Memory B cell (primary cell): ENCODE results near the gene SPP2.
A peak's percentile ranks its signal among the peaks of the same experiment; 100 is the strongest.

Experiments
- ATAC-seq: fragments of 150-1000 bp; cut with Tn5 transposase; 2 replicates; pipeline ENCODE4 v1.10.0; 2021; ENCODE audit warnings: low read depth, mild to moderate bottlenecking, moderate library complexity
- DNase-seq, 2 donors: peaks; one replicate each; pipeline ENCODE4 v3.0.0; 2022; ENCODE audit warnings: low spot score in 2 of 2
- H3K27ac Mint-ChIP-seq: one replicate; pipeline ENCODE4 v1.8.0; 2022; ENCODE audit warnings: mild to moderate bottlenecking, moderate library complexity, mixed read lengths
- H3K27me3 Mint-ChIP-seq: one replicate; pipeline ENCODE4 v1.8.0; 2022; ENCODE audit warnings: mixed read lengths
- H3K36me3 Mint-ChIP-seq: one replicate; pipeline ENCODE4 v1.8.0; 2022; ENCODE audit warnings: mild to moderate bottlenecking, mixed read lengths
- H3K4me1 Mint-ChIP-seq: one replicate; pipeline ENCODE4 v1.8.0; 2022; ENCODE audit warnings: mixed read lengths
- H3K4me3 Mint-ChIP-seq: one replicate; pipeline ENCODE4 v1.8.0; 2022; ENCODE audit warnings: mild to moderate bottlenecking, moderate library complexity, mixed read lengths
- H3K9me3 Mint-ChIP-seq: one replicate; pipeline ENCODE4 v1.8.0; 2022; ENCODE audit warnings: mixed read lengths

The SPP2 gene

DNA sequence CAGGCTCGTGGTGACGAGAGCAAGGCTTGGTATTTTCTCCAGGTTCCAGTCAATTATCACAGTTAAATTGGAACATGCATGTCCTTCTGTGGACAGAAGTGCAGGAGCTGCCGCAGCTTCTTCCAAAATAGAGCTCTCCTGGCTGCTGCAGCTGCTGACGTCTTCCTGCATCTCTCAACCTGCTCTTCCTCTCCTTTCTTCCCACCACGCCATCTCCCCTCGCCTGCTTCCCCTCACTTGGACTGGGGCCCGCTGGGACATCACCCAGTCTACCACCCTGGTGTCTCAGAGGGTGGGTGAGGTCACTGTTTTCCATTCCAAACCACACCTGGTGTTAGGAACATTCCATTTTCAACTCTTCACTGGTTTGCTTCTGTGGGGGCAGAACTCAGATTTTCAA is 41.4 kb downstream of the SPP2 start:
- H3K4me3 Mint-ChIP-seq = no peak overlapping the region
- H3K27me3 Mint-ChIP-seq = peaks cover 14% of the 10 kb centered on the region
- no peak overlapping the region for H3K27ac Mint-ChIP-seq
- ATAC-seq (no peak), DNase-seq (no peak)
- H3K9me3 Mint-ChIP-seq = peaks cover 11% of the 10 kb centered on the region
- peaks cover 2% of the 10 kb centered on the region for H3K4me1 Mint-ChIP-seq
- H3K36me3 Mint-ChIP-seq = peaks cover 2% of the 10 kb centered on the region

DNA sequence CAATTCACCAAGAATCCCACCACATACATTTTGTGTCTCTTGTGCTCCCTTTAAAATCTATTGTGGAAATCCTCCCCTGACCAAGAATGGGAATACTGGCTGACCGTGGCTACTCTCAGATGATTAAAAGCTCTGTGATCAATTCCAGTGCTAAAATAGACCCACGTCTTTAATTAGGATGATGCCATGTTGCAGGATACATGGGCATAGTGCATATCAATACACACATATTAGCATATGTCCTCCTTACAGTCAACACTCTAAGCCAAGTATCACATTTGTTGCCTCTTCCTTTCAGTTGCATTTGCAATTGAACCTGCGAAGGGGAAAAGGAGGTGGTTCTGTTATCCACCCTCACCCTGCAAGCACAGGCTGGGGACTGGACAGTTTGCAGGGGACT is 41.8 kb downstream of the SPP2 start:
- DNase-seq (no peak), ATAC-seq (no peak)
- Mint-ChIP-seq H3K9me3 (peaks cover 11% of the 10 kb centered on the region), H3K27ac (no peak overlapping the region), H3K27me3 (peaks cover 14% of the 10 kb centered on the region), H3K36me3 (peaks cover 2% of the 10 kb centered on the region), H3K4me3 (no peak overlapping the region), H3K4me1 (peaks cover 2% of the 10 kb centered on the region)

DNA sequence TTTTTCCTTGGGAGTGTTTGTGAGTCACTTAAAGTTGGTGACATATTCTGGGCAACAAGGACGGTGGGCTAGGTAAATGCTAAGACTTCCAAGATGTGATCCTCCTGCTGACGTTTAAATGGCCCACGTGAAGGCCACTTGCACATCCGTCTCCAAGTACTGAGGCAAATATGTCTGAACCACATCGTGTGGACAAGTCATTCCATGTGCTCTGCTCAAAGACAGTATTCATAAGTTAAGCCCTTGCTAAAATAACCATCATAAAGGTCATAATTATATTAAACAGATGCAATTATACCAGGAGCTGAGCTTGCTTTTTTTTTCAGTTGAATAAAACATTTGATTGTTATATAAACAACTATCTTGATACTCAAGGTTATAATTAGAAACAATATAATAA is 44.8 kb downstream of the SPP2 start:
- H3K4me1 Mint-ChIP-seq = peaks cover 13% of the 10 kb centered on the region
- peaks cover 5% of the 10 kb centered on the region for H3K27me3 Mint-ChIP-seq
- no peak overlapping the region for H3K4me3 Mint-ChIP-seq
- H3K9me3 Mint-ChIP-seq = peaks cover 4% of the 10 kb centered on the region
- no peak for DNase-seq
- ATAC-seq = no peak
- H3K36me3 Mint-ChIP-seq = no peaks in the 10 kb centered on the region
- H3K27ac Mint-ChIP-seq = no peak overlapping the region

DNA sequence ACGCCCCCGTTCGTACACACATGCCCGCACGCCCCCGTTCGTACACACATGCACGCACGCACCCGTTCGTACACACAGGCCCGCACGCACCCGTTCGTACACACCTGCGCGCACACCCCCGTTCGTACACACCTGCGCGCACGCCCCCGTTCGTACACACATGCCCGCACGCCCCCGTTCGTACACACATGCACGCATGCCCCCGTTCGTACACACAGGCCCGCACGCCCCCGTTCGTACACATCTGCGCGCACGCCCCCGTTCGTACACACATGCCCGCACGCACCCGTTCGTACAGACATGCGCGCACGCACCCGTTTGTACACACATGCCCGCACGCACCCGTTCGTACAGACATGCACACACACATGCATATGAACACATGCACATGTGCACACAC is 45.7 kb downstream of the SPP2 start:
- Mint-ChIP-seq H3K4me3 (no peak overlapping the region), H3K36me3 (no peaks in the 10 kb centered on the region), H3K4me1 (peaks cover 15% of the 10 kb centered on the region), H3K27me3 (peaks cover 6% of the 10 kb centered on the region), H3K27ac (no peak overlapping the region), H3K9me3 (peaks cover 4% of the 10 kb centered on the region)
- DNase-seq = no peak
- no peak for ATAC-seq

DNA sequence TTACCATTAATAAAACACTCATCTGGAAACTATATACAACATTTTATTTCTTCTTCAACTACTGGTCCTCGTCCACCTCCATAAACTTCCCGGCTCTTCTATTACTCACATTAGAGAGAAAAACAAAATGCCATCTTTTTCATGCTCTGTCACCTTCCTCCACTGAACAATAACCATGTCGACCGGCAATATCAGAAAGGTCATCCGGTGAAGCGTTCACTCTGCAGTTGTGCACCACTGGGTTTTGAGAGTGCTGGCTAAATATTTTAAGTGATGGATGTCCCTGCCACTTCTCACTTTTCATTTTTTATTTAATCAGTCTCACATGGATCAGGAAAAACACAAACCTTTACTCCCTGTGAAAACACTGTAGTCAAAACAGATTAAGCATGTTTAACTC is 48.2 kb downstream of the SPP2 start:
- peaks cover 4% of the 10 kb centered on the region for H3K9me3 Mint-ChIP-seq
- DNase-seq = no peak
- H3K4me3 Mint-ChIP-seq = no peak overlapping the region
- peaks cover 6% of the 10 kb centered on the region for H3K27me3 Mint-ChIP-seq
- H3K27ac Mint-ChIP-seq = no peak overlapping the region
- ATAC-seq = peak; percentile 68
- H3K4me1 Mint-ChIP-seq = peaks cover 16% of the 10 kb centered on the region
- no peaks in the 10 kb centered on the region for H3K36me3 Mint-ChIP-seq

DNA sequence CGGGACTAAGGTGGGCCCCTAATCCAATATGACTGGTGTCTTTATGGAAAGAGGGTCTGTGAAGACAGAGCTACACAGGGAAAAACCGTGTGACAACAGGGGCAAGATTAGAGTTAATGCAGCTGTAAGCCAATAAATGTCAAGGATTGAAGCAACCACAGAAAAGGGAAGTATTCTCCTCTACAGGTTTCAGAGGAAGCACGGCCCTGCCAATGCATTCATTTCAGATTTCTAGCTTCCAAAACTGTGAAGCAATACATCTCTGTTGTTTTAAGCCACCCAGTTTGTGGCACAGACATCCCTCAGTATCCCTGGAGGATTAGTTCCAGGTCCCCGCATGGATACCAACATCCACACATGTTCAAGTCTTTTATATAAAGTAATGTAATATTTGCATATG is 48.8 kb downstream of the SPP2 start:
- Mint-ChIP-seq H3K4me3 (no peak overlapping the region), H3K36me3 (no peaks in the 10 kb centered on the region), H3K4me1 (peaks cover 16% of the 10 kb centered on the region), H3K27ac (no peak overlapping the region), H3K27me3 (peaks cover 8% of the 10 kb centered on the region), H3K9me3 (peaks cover 4% of the 10 kb centered on the region)
- ATAC-seq (peak; percentile 87), DNase-seq (peak in 1 of 2 donors; percentile 8)

DNA sequence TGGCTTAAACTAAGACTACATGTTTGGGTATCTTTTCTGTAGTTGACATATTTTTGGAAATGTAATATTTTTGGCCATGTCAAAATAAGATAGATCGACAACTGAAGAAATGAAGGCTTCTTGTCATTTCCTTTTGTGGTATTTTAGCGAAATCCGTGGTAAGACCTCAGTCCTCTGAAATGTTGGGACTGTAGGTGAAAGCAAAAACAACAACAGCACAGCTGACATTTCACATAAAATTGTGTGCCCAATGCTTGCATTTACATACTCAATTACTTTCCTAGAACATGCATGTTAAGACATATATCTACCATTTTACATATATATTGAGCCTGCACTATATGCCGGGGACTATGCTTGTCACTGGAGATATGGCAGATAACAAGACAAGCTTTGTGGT is 50.2 kb downstream of the SPP2 start:
- Mint-ChIP-seq H3K27me3 (peaks cover 8% of the 10 kb centered on the region), H3K9me3 (peaks cover 4% of the 10 kb centered on the region), H3K27ac (no peak overlapping the region), H3K4me1 (peaks cover 16% of the 10 kb centered on the region), H3K4me3 (no peak overlapping the region), H3K36me3 (no peaks in the 10 kb centered on the region)
- DNase-seq = no peak
- ATAC-seq = no peak

DNA sequence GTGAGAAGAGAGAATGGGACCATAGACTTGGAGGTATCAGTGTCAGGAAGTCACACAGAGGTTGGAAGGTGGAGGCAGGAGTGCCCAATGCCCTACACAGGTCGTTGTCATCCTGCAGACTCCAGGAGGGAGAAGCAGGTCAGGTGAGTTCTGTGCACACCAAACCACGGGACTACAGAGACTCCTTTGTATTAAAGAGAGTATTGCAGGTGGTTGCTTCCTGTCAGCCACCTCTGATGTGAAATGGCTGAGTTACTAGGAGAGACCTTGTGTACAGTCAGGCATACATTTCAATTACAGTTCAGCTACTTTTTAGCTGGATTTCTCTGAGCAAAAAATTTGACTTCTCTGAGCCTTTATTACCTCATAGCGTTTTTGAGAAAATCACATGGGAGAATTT is 51.6 kb downstream of the SPP2 start:
- H3K27ac Mint-ChIP-seq = no peak overlapping the region
- H3K4me1 Mint-ChIP-seq = peaks cover 13% of the 10 kb centered on the region
- no peaks in the 10 kb centered on the region for H3K36me3 Mint-ChIP-seq
- no peak overlapping the region for H3K4me3 Mint-ChIP-seq
- peaks cover 11% of the 10 kb centered on the region for H3K27me3 Mint-ChIP-seq
- no peak for DNase-seq
- ATAC-seq = no peak
- no peaks in the 10 kb centered on the region for H3K9me3 Mint-ChIP-seq

DNA sequence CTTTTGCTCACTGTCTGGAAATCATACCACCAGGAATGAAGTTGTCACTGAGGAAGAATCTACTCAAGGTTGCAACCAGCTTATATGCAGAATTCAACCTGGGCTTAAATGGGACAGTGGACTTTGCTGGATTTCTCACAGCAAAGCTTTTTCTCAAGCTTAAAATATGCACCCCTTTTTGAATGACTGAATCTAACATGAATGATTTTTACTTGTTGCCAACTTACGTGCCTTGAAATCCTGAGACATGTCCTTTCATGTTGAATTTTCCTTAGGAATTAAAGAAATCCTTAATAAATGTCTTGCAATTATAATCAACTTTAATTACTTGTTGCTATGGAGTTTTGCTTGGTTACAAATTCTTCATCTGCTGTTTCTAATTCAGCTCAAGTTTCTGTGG is 57.4 kb downstream of the SPP2 start:
- no peak overlapping the region for H3K27ac Mint-ChIP-seq
- no peak for DNase-seq
- H3K4me1 Mint-ChIP-seq = no peaks in the 10 kb centered on the region
- peaks cover 5% of the 10 kb centered on the region for H3K27me3 Mint-ChIP-seq
- no peak overlapping the region for H3K4me3 Mint-ChIP-seq
- ATAC-seq = no peak
- no peaks in the 10 kb centered on the region for H3K36me3 Mint-ChIP-seq
- no peaks in the 10 kb centered on the region for H3K9me3 Mint-ChIP-seq

DNA sequence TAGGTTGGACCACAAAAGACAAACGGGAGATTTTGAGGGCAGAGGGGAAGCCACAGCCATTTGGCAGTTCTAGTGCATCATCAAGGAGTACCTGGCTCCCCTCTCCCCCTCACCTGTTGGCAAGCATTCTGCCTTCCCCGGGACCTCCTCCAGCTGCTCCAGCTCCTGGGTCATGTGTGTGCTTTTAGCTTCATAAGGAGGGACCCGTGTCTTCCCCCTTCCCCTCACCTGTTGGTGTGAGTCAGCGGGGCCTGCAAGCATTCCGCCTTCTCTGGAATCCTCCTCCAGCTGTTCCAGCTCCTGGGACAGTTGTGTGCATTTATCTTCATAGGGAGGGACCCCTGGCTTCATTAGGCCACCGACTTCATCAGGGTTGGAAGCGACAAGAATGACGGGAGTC is 58.8 kb downstream of the SPP2 start:
- Mint-ChIP-seq H3K27ac (no peak overlapping the region), H3K36me3 (no peaks in the 10 kb centered on the region), H3K4me1 (no peaks in the 10 kb centered on the region), H3K27me3 (peaks cover 3% of the 10 kb centered on the region), H3K9me3 (no peaks in the 10 kb centered on the region), H3K4me3 (no peak overlapping the region)
- no peak for DNase-seq
- no peak for ATAC-seq

DNA sequence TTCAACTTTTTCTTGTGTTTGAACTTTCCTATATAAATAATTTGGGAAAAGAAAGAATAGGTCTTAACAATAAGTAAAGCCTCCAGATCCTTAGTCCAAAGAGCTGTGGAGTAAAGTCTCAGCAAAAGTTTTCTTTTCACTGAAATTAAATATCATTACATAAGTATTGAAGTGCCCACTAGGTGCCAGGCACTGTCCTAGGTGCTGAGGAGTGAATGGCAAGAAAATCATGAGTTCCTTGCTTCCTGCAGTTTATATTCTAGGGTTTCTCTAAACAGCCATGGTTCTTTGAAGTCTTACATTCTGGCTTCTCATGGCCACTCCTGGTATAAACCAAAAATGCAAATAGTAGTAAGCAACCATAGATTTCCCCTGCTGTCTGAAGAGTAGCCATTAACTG is 59.7 kb downstream of the SPP2 start:
- H3K36me3 Mint-ChIP-seq = no peaks in the 10 kb centered on the region
- no peak for ATAC-seq
- H3K27ac Mint-ChIP-seq = no peak overlapping the region
- no peak for DNase-seq
- no peak overlapping the region for H3K4me3 Mint-ChIP-seq
- no peaks in the 10 kb centered on the region for H3K9me3 Mint-ChIP-seq
- peaks cover 4% of the 10 kb centered on the region for H3K27me3 Mint-ChIP-seq
- H3K4me1 Mint-ChIP-seq = no peaks in the 10 kb centered on the region

DNA sequence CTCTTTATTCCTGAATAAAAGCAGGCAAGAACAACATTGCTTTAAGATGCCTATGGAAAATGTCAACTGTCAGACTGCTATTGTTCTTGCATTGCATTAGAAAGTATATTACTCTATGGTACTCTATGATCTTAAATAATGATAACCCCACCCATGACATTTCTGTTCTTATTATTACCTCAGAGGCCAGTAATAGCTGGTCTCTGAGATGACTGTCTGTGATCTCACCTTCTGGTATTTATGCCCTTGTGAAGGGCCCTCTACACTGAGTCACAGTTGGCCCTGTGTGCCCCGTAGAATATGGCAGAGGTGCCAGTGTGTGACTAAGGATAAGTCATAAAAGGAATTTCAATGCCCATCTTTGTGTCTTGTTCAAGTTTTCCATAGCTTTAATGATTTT is 61.0 kb downstream of the SPP2 start:
- Mint-ChIP-seq H3K27ac (no peak overlapping the region), H3K9me3 (no peaks in the 10 kb centered on the region), H3K27me3 (peaks cover 5% of the 10 kb centered on the region), H3K4me1 (no peaks in the 10 kb centered on the region), H3K36me3 (no peaks in the 10 kb centered on the region), H3K4me3 (no peak overlapping the region)
- ATAC-seq (no peak), DNase-seq (no peak)

DNA sequence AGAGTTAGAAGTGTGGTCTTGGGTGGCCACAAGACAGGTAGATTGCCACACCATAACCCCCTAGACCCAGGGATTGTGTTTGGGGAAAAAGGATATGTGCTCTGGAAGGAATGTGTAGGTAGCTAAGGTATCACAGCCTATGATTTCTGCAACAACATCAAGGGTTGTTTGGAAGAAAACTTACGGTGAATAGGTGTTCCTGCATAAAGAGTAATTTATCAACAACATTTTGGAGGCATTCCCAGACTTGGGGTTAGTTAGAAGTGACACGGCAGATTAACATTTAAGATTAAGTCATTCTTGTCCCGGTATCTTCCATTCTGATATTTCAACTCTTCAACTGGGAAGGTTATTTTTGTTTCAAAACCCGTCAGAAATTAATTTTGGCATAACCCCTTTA is 65.5 kb downstream of the SPP2 start:
- Mint-ChIP-seq H3K27me3 (peaks cover 14% of the 10 kb centered on the region), H3K27ac (no peak overlapping the region), H3K9me3 (no peaks in the 10 kb centered on the region), H3K36me3 (no peaks in the 10 kb centered on the region), H3K4me1 (no peaks in the 10 kb centered on the region), H3K4me3 (no peak overlapping the region)
- no peak for DNase-seq
- no peak for ATAC-seq

DNA sequence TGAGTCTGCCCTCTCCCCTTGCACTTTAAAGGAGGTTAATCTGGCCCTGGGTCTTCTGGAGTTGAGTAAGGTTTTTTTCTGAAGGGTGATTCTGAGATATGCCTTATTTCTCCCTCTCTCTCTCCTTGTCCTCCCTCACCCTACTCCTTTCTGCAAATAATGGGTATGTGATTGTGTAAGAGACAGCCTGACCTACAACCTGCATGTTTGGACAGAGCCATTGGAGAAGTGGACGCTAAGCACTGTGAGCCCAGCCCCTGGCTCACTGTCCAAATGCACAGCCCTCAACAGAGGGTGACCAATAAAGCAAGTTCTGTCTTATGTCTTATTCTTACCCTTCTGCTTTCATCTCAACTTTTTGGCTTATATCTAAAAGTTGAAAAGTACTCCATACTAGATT is 71.5 kb downstream of the SPP2 start:
- no peaks in the 10 kb centered on the region for H3K9me3 Mint-ChIP-seq
- no peak overlapping the region for H3K27ac Mint-ChIP-seq
- ATAC-seq = no peak
- H3K36me3 Mint-ChIP-seq = no peaks in the 10 kb centered on the region
- no peak overlapping the region for H3K4me3 Mint-ChIP-seq
- DNase-seq = no peak
- H3K27me3 Mint-ChIP-seq = peaks cover 9% of the 10 kb centered on the region
- H3K4me1 Mint-ChIP-seq = no peaks in the 10 kb centered on the region

DNA sequence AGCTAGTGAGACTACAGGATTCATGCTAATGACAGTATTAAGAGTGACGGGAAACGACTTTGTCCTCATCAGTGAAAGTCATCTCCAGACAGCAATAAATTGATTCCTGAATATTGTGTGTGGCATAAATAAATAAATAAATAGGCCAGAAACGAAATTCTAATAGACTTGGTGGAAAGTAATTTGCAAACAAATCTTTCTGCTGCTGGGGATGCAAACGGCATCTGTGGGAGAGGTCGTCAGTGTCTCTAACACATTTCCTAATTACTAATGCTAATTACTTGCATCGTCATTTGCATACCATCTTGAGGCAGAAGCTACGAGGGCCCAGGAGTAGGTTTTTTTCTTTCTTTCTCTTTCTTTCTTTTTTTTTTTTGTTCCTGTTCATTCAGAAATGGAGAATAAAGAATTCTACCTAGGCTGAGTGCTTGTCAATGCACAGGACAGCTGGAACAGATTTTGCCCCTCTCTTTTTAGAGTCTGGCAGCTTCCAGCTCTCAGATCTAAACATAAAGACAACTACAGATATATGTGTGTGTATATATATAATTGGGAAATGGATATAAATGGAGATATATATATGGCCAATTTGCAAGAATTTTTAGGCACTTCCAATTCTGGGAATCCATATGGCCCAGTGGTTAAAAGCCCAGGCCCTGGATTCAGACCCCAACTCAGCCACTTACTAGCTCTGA is 75.1 kb downstream of the SPP2 start:
- H3K27me3 Mint-ChIP-seq = peaks cover 2% of the 10 kb centered on the region
- H3K36me3 Mint-ChIP-seq = peaks cover 3% of the 10 kb centered on the region
- H3K9me3 Mint-ChIP-seq = no peaks in the 10 kb centered on the region
- no peak for ATAC-seq
- DNase-seq = no peak
- H3K4me1 Mint-ChIP-seq = peaks cover 5% of the 10 kb centered on the region
- no peak overlapping the region for H3K27ac Mint-ChIP-seq
- H3K4me3 Mint-ChIP-seq = no peak overlapping the region
